K562 (cell line): ENCODE data around the gene ANO6. TPM values are rescaled to one million over a fixed set of nuclear protein-coding genes. Genes with fewer than 3 reads are reported as not detected.

Source experiments
- ATAC-seq: fragments of 200-7000 bp; cut with Tn5 transposase; 3 replicates; pipeline ENCODE4 v1.9.1; 2020; ENCODE audit warnings: moderate library complexity
- BruUV-seq: library from RNA; stranded (reverse); fragments of 400-500 nt; replicated peaks from 2 replicates; lab custom pipeline; 2021; lab: Mats Ljungman, UMichigan
- CTCF ChIA-PET: fragments of 300-600 bp; formaldehyde crosslinking; extraction: SDS; loops from one replicate; lab custom pipeline; 2021; ENCODE audit warnings: low intra/inter-chr PET ratio; lab: Yijun Ruan, JAX
- POLR2A ChIA-PET: fragments of 300-600, 350-650 bp; sonication (Branson Sonifier 250); formaldehyde crosslinking; extraction: SDS; loops from one replicate; lab custom pipeline; 2021; ENCODE audit warnings: antibody characterized with exemption, inconsistent platforms; lab: Yijun Ruan, JAX
- DNase-seq, 4 experiments: peaks; one replicate each; pipeline versions ENCODE4 v3.0.0 to v3.0.0-alpha.2; 2011 to 2018; ENCODE audit warnings: low spot score in 3 of 4, mixed read lengths in 3 of 4; ENCODE audit errors: extremely low read depth in 1 of 4
- FAIRE-seq: peaks from 2 replicates; lab custom pipeline; 2011; peaks lifted over from hg19 to GRCh38; lab: Jason Lieb, UNC
- H2AFZ ChIP-seq: 2 replicates; pipeline ENCODE4 v1.6.0; 2011; ENCODE audit warnings: low read depth, low read length, control low read depth, inconsistent platforms
- H3K27ac ChIP-seq: fragments of 200-600 bp; 3 replicates; pipeline ENCODE4 v1.8.0; 2011; ENCODE audit warnings: low read depth, mild to moderate bottlenecking, control low read depth, inconsistent platforms, low read length, moderate library complexity, mixed read lengths; ENCODE audit errors: extremely low read depth
- H3K27me3 ChIP-seq, 2 experiments: fragments of 300-600 bp in 1 of 2; 2 replicates in 1 of 2; 3 replicates in 1 of 2; pipeline versions ENCODE4 v1.6.0 to v1.8.0; 2011; ENCODE audit warnings: inconsistent platforms in 2 of 2, low read length in 2 of 2, mild to moderate bottlenecking in 1 of 2, mixed read lengths in 1 of 2, moderate library complexity in 1 of 2; ENCODE audit not compliant: control insufficient read depth in 2 of 2, insufficient read depth in 2 of 2
- H3K36me3 ChIP-seq: fragments of 300-600 bp; 3 replicates; pipeline ENCODE4 v1.8.0; 2011; ENCODE audit warnings: mild to moderate bottlenecking, low read length, inconsistent platforms; ENCODE audit not compliant: control insufficient read depth, insufficient read depth
- H3K4me1 ChIP-seq, 2 experiments: fragments of 200-600 bp in 1 of 2; replicated peaks in 1 of 2; 2 replicates in 1 of 2; 3 replicates in 1 of 2; pipeline versions ENCODE4 v1.5.1 to v1.8.0; 2011; ENCODE audit warnings: inconsistent platforms in 2 of 2, low read length in 2 of 2, mild to moderate bottlenecking in 1 of 2, mixed read lengths in 1 of 2, moderate library complexity in 1 of 2; ENCODE audit not compliant: control insufficient read depth in 2 of 2, insufficient read depth in 2 of 2
- H3K4me2 ChIP-seq: 2 replicates; pipeline ENCODE4 v1.6.1; 2011; ENCODE audit warnings: low read length, control low read depth, inconsistent platforms, mixed read lengths; ENCODE audit not compliant: insufficient read depth
- H3K4me3 ChIP-seq: fragments of 200-600 bp; sonication (generic), shearing (Covaris generic); 2 replicates; pipeline ENCODE4 v1.5.1; 2016; ENCODE audit warnings: control low read depth, inconsistent platforms
- H3K79me2 ChIP-seq: fragments of 200-600 bp; 3 replicates; pipeline ENCODE4 v1.8.0; 2011; ENCODE audit warnings: low read length, inconsistent platforms; ENCODE audit not compliant: control insufficient read depth, insufficient read depth
- H3K9ac ChIP-seq, 2 experiments: 2 replicates each; pipeline versions ENCODE4 v1.6.0 to v1.6.1; 2011; ENCODE audit warnings: low read depth in 2 of 2, low read length in 2 of 2, control low read depth in 1 of 2, inconsistent platforms in 1 of 2, mild to moderate bottlenecking in 1 of 2, mixed read lengths in 1 of 2; ENCODE audit not compliant: insufficient read depth in 1 of 2
- H3K9me1 ChIP-seq: one replicate; pipeline ENCODE4 v1.6.0; 2011; ENCODE audit warnings: inconsistent platforms, mild to moderate bottlenecking, low read length, moderate library complexity; ENCODE audit not compliant: control insufficient read depth, insufficient read depth
- H3K9me3 ChIP-seq: replicated peaks from 2 replicates; pipeline ENCODE4 v1.5.1; 2011; ENCODE audit warnings: low read depth, low read length, inconsistent platforms; ENCODE audit not compliant: control insufficient read depth, insufficient read depth
- H4K20me1 ChIP-seq: replicated peaks from 2 replicates; pipeline ENCODE4 v1.6.1; 2011; ENCODE audit warnings: low read length, inconsistent platforms, mixed read lengths; ENCODE audit not compliant: control insufficient read depth, insufficient read depth
- BRF1 ChIP-seq: IDR thresholded peaks from 3 replicates; pipeline ENCODE4 v1.6.1; 2011; ENCODE audit warnings: borderline replicate concordance, mild to moderate bottlenecking; ENCODE audit not compliant: insufficient read length; ENCODE audit errors: extremely low read depth
- DPF2 ChIP-seq: fragments of 450-650 bp; IDR thresholded peaks from 2 replicates; pipeline ENCODE4 v1.6.1; 2016
- ERF ChIP-seq: fragments of 450-650 bp; formaldehyde crosslinking; IDR thresholded peaks from 2 replicates; pipeline ENCODE4 v1.4.0; 2020; ENCODE audit warnings: mild to moderate bottlenecking, mixed read lengths
- FOSL1 ChIP-seq: fragments of 200-800 bp; sonication (Bioruptor generic); conservative IDR thresholded peaks from 2 replicates; pipeline ENCODE4 v1.6.1; 2016; ENCODE audit warnings: missing genetic modification characterization, missing compliant biosample characterization
- NFRKB ChIP-seq: fragments of 450-650 bp; IDR thresholded peaks from 2 replicates; pipeline ENCODE4 v1.6.1; 2016; ENCODE audit warnings: low read depth
- WGBS: fragments of 100-300 bp; shearing (Covaris generic); methylation state at CpG from one replicate; pipeline ENCODE4 v1.1.6; 2016; ENCODE audit warnings: low coverage, mixed read lengths; ENCODE audit not compliant: insufficient coverage; ENCODE audit errors: missing lambda C conversion rate; 5-methylcytosine and 5-hydroxymethylcytosine counted together
- in situ Hi-C: fragments of 300-500 bp; cut with MboI; formaldehyde crosslinking; loops from 4 replicates; pipeline ENCODE4 v1.15.0; 2018; ENCODE audit warnings: inconsistent platforms, mixed read lengths
- intact Hi-C: fragments of 100-400 bp; cut with micrococcal nuclease; formaldehyde crosslinking; loops from 2 replicates; pipeline ENCODE4 v1.14.2; 2022
- polyA plus RNA-seq, 8 experiments: library from polyadenylated mRNA; depleted of rRNA in 4 of 8; stranded (reverse) in 5 of 8; unstranded in 3 of 8; fragments of >200 nt; fragmentation: Nextera tagmentation in 2 of 8; fragmentation: Illumina TruSeq in 1 of 8; extraction: Ambion mirVana in 2 of 8; extraction: Trizol in 1 of 8; gene quantifications; 2 replicates each; pipeline versions ENCODE4 v1.2.1 to v1.2.3, GENCODE V29; 2011 to 2014; ENCODE audit warnings: inconsistent platforms in 1 of 8, missing spikeins in 1 of 8
- total RNA-seq, 7 experiments: library from RNA; depleted of rRNA in 6 of 7; stranded (reverse); fragments of >200 nt in 6 of 7; fragmentation: Illumina TruSeq in 2 of 7; extraction: Trizol in 2 of 7; gene quantifications; 2 replicates each; pipeline versions ENCODE4 v1.2.1 to v1.2.3, GENCODE V29; 2011 to 2021; ENCODE audit warnings: low replicate concordance in 1 of 7
- TF ChIP-seq, protein P1 (sequence below): fragments of 450-650 bp; IDR thresholded peaks from 2 replicates; pipeline ENCODE4 v1.6.1; 2016
- TF ChIP-seq, protein P2 (sequence below): fragments of 200-800 bp; sonication (Bioruptor generic); IDR thresholded peaks from 2 replicates; pipeline ENCODE4 v1.6.1; 2017; ENCODE audit warnings: missing genetic modification characterization, missing compliant biosample characterization
- TF ChIP-seq, protein P3 (sequence below), 3 experiments: fragments of 200-800 bp in 1 of 3; sonication (Bioruptor generic) in 1 of 3; sonication (generic) in 1 of 3; formaldehyde crosslinking in 1 of 3; IDR thresholded peaks; 2 replicates each; pipeline versions ENCODE4 v1.6.1 to v1.8.0; 2016 to 2022; ENCODE audit warnings: mild to moderate bottlenecking in 2 of 3, missing compliant biosample characterization in 2 of 3, missing genetic modification characterization in 2 of 3, missing genetic modification reagents in 1 of 3

ANO6 gene
- total and polyA plus RNA-seq, 9 of the 15 experiments (the other 6 are each of a cell fraction or from before 2014, with no cell fraction given): 3.5 to 24.7 (median 20.3) TPM

DNA sequence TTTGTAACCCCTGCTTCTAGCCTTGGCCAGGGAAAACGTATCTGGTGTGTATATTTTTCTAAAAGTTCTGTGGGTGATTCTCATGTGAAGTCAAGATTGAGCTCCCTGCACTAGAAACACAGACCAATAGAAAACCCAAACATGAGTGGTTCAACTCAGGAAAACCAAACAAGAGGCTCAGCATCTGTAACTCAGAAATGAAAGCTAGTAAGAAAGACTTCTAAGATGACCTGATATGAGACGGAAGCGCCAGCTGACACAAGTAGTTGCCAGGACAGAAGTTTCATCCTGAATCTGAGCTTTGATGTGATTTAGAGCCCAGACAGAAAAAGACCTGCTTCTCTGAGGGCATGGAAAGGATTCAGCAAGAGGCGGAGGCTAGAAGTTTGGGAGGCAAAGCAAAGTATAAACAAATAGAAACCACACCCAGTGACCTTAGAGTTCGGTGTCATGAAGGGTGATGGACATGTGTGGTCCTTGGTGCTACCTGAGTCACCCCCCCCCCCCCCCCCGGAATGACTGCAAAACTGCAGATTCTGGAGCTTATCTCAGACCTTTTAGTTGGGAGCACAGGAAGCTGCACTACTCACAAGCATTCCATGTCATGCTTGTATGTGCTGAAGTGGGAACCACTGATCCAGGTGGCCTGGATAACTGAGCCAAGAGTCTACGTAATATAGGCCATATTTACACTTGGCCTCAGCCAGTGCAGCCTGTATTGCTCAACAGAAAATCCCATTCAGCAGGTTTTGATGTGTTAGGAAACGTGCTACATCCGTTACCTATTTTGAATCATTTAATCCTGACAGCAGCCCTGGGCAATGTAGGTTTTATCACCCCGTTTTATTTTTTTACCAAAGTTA lies 191.3 kb downstream of the ANO6 start:
- no peaks in the 10 kb centered on the region for H3K4me1 ChIP-seq
- H3K9me3 ChIP-seq: no peaks in the 10 kb centered on the region
- ATAC-seq (no peak), FAIRE-seq (peak; percentile 23), DNase-seq (peak in 3 of 4 experiments; percentile 12 to 23 (median 16))
- BruUV-seq: no TSS peak
- ChIA-PET CTCF (no interaction called here), POLR2A (interaction anchor here (0.8 to 1.0 kb wide), 2 partner anchors 8 to 260 kb away, joined by 3 read pairs; no protein-coding TSS in a partner anchor)
- no peak overlapping the region for H3K9ac ChIP-seq
- H3K4me3 ChIP-seq: no peak overlapping the region
- H3K27me3 ChIP-seq: no peaks in the 10 kb centered on the region
- intact Hi-C loops: no loop called here
- H2AFZ ChIP-seq: no peak overlapping the region
- no peak overlapping the region for H3K4me2 ChIP-seq
- TF ChIP-seq, protein P1, sequence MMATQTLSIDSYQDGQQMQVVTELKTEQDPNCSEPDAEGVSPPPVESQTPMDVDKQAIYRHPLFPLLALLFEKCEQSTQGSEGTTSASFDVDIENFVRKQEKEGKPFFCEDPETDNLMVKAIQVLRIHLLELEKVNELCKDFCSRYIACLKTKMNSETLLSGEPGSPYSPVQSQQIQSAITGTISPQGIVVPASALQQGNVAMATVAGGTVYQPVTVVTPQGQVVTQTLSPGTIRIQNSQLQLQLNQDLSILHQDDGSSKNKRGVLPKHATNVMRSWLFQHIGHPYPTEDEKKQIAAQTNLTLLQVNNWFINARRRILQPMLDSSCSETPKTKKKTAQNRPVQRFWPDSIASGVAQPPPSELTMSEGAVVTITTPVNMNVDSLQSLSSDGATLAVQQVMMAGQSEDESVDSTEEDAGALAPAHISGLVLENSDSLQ: 0 out of 2 replicates have a peak, but pooled peaks have one; percentile 17
- TF ChIP-seq, protein P2, sequence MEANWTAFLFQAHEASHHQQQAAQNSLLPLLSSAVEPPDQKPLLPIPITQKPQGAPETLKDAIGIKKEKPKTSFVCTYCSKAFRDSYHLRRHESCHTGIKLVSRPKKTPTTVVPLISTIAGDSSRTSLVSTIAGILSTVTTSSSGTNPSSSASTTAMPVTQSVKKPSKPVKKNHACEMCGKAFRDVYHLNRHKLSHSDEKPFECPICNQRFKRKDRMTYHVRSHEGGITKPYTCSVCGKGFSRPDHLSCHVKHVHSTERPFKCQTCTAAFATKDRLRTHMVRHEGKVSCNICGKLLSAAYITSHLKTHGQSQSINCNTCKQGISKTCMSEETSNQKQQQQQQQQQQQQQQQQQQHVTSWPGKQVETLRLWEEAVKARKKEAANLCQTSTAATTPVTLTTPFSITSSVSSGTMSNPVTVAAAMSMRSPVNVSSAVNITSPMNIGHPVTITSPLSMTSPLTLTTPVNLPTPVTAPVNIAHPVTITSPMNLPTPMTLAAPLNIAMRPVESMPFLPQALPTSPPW (CRISPR knock-in tag): 0 out of 2 replicates have a peak, but pooled peaks have one; percentile 14
- TF ChIP-seq BRF1 (no peak), FOSL1 (0 out of 2 replicates have a peak, but pooled peaks have one; percentile 25), ERF (no peak), NFRKB (no peak), DPF2 (no peak)
- TF ChIP-seq, protein P3, sequence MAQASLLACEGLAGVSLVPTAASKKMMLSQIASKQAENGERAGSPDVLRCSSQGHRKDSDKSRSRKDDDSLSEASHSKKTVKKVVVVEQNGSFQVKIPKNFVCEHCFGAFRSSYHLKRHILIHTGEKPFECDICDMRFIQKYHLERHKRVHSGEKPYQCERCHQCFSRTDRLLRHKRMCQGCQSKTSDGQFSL (CRISPR knock-in tag; IDR thresholded peaks at IDR 0.05): no peak
- TF ChIP-seq, protein P3 (tag; IDR thresholded peaks at IDR 0.05): peak in 1 of 2 experiments; percentile 55; a peak in 1 of 4 replicates
- H3K9me1 ChIP-seq: no peaks in the 10 kb centered on the region
- in situ Hi-C loops: no loop called here
- peaks cover 54% of the 10 kb centered on the region; the same call in 2 of the 3 replicates for H3K36me3 ChIP-seq
- no peak overlapping the region for H3K27ac ChIP-seq
- WGBS: 68% methylated on average over 9 of the region's 10 CpGs
- H4K20me1 ChIP-seq: no peaks in the 10 kb centered on the region
- no peaks in the 10 kb centered on the region for H3K79me2 ChIP-seq
